GM12878 (cell line): ENCODE data around the gene LDB2. TPM values are rescaled to one million over a fixed set of nuclear protein-coding genes. Genes with fewer than 3 reads are reported as not detected.

ENCODE experiments used
- ATAC-seq: fragments of 200-7000 bp; cut with Tn5 transposase; 3 replicates; pipeline ENCODE4 v1.9.1; 2020; ENCODE audit warnings: mild to moderate bottlenecking, moderate library complexity
- BruUV-seq: library from RNA; stranded (reverse); fragments of 400-500 nt; replicated peaks from 2 replicates; lab custom pipeline; 2021; lab: Mats Ljungman, UMichigan
- CTCF ChIA-PET: fragments of 300-600 bp; sonication (Branson Sonifier 250); formaldehyde crosslinking; extraction: SDS; loops from one replicate; lab custom pipeline; 2021; ENCODE audit warnings: inconsistent platforms; lab: Yijun Ruan, JAX
- POLR2A ChIA-PET: fragments of 350-600 bp; formaldehyde crosslinking; extraction: SDS; loops from one replicate; lab custom pipeline; 2021; ENCODE audit warnings: inconsistent platforms; lab: Charles Lee
- RAD21 ChIA-PET: fragments of 300-600 bp; sonication (Branson Sonifier 250); formaldehyde crosslinking; loops from one replicate; lab custom pipeline; 2023; ENCODE audit warnings: antibody characterized with exemption; ENCODE audit not compliant: unreplicated experiment; lab: Charles Lee
- SMC1A ChIA-PET: fragments of 300-600 bp; sonication (Branson Sonifier 250); formaldehyde crosslinking; loops from one replicate; lab custom pipeline; 2023; ENCODE audit not compliant: unreplicated experiment, uncharacterized antibody; lab: Charles Lee
- DNase-seq: peaks from one replicate; pipeline ENCODE4 v3.0.0-alpha.2; 2011; ENCODE audit warnings: low read depth, low spot score
- FAIRE-seq: peaks from 3 replicates; lab custom pipeline; 2011; peaks lifted over from hg19 to GRCh38; lab: Jason Lieb, UNC
- H2AFZ ChIP-seq: 2 replicates; pipeline ENCODE4 v1.6.0; 2011; ENCODE audit warnings: low read depth, low read length, control low read depth; ENCODE audit not compliant: control insufficient read depth
- H3K27ac ChIP-seq: 2 replicates; pipeline ENCODE4 v1.5.1; 2011; ENCODE audit warnings: control low read depth; ENCODE audit not compliant: control insufficient read depth, insufficient read depth
- H3K27me3 ChIP-seq, 2 experiments: replicated peaks in 1 of 2; 2 replicates each; pipeline versions ENCODE4 v1.6.0 to v1.6.1; 2011; ENCODE audit warnings: low read length in 1 of 2; ENCODE audit not compliant: control insufficient read depth in 2 of 2, insufficient read depth in 2 of 2
- H3K36me3 ChIP-seq, 2 experiments: 2 replicates each; pipeline ENCODE4 v1.5.1; 2011; ENCODE audit warnings: low read length in 1 of 2; ENCODE audit not compliant: control insufficient read depth in 2 of 2, insufficient read depth in 2 of 2
- H3K4me1 ChIP-seq: 2 replicates; pipeline ENCODE4 v1.6.1; 2011; ENCODE audit warnings: mild to moderate bottlenecking, low read length, moderate library complexity, mixed read lengths; ENCODE audit not compliant: control insufficient read depth, insufficient read depth
- H3K4me2 ChIP-seq: 2 replicates; pipeline ENCODE4 v1.6.0; 2011; ENCODE audit warnings: control low read depth; ENCODE audit not compliant: control insufficient read depth, insufficient read depth
- H3K4me3 ChIP-seq: fragments of 200-600 bp; sonication (generic); 2 replicates; pipeline ENCODE4 v1.5.1; 2016
- H3K79me2 ChIP-seq: 2 replicates; pipeline ENCODE4 v1.6.0; 2011; ENCODE audit warnings: low read length; ENCODE audit not compliant: control insufficient read depth, insufficient read depth
- H3K9ac ChIP-seq: 2 replicates; pipeline ENCODE4 v1.8.0; 2011; ENCODE audit warnings: low read length, control low read depth, mixed read lengths; ENCODE audit not compliant: control insufficient read depth, insufficient read depth
- H3K9me3 ChIP-seq: replicated peaks from 3 replicates; pipeline ENCODE4 v1.5.1; 2011; ENCODE audit warnings: mild to moderate bottlenecking, low read length; ENCODE audit not compliant: control insufficient read depth, insufficient read depth
- H4K20me1 ChIP-seq: 2 replicates; pipeline ENCODE4 v1.6.0; 2011; ENCODE audit not compliant: control insufficient read depth, insufficient read depth
- BCLAF1 ChIP-seq: fragments of 450-650 bp; IDR thresholded peaks from 2 replicates; pipeline ENCODE4 v1.6.1; 2017; ENCODE audit warnings: antibody characterized with exemption, mild to moderate bottlenecking, moderate library complexity
- BHLHE40 ChIP-seq, 2 experiments: fragments of 450-650 bp in 1 of 2; IDR thresholded peaks; 2 replicates each; pipeline ENCODE4 v1.6.1; 2011 to 2017; ENCODE audit warnings: low read depth in 2 of 2, borderline replicate concordance in 1 of 2, improper control_type of control experiment in 1 of 2, low read length in 1 of 2, mild to moderate bottlenecking in 1 of 2
- BMI1 ChIP-seq: fragments of 450-650 bp; IDR thresholded peaks from 2 replicates; pipeline ENCODE4 v1.6.1; 2016; ENCODE audit warnings: mild to moderate bottlenecking, moderate library complexity, borderline replicate concordance
- CREB1 ChIP-seq: IDR thresholded peaks from 2 replicates; pipeline ENCODE4 v1.6.1; 2012; ENCODE audit warnings: low read depth, mild to moderate bottlenecking, inconsistent platforms
- NR2C1 ChIP-seq: fragments of 450-650 bp; IDR thresholded peaks from 2 replicates; pipeline ENCODE4 v1.6.1; 2017; ENCODE audit warnings: antibody characterized with exemption, mild to moderate bottlenecking, moderate library complexity
- PBX3 ChIP-seq: IDR thresholded peaks from 2 replicates; pipeline ENCODE4 v1.6.1; 2011; ENCODE audit warnings: mild to moderate bottlenecking, low read depth, low read length, moderate library complexity; ENCODE audit not compliant: insufficient replicate concordance
- RELA ChIP-seq: fragments of 450-650 bp; IDR thresholded peaks from 2 replicates; pipeline ENCODE4 v1.8.0; 2014; ENCODE audit warnings: borderline replicate concordance; ENCODE audit not compliant: partially characterized antibody
- RUNX3 ChIP-seq: IDR thresholded peaks from 2 replicates; pipeline ENCODE4 v1.6.1; 2012; ENCODE audit warnings: low read length, inconsistent platforms
- USF1 ChIP-seq: IDR thresholded peaks from 2 replicates; pipeline ENCODE4 v1.6.1; 2011; ENCODE audit warnings: borderline replicate concordance, low read depth, mild to moderate bottlenecking, moderate library complexity, mixed read lengths, low read length; ENCODE audit not compliant: insufficient read depth; ENCODE audit errors: extremely low read length
- ZBTB40 ChIP-seq: fragments of 450-650 bp; IDR thresholded peaks from 2 replicates; pipeline ENCODE4 v1.6.1; 2016; ENCODE audit warnings: mild to moderate bottlenecking, moderate library complexity, borderline replicate concordance
- WGBS: methylation state at CpG from one replicate; pipeline ENCODE4 v1.1.6; 2016; ENCODE audit warnings: low lambda C conversion rate; ENCODE audit not compliant: insufficient replicate concordance, insufficient coverage; ENCODE audit errors: missing lambda C conversion rate; 5-methylcytosine and 5-hydroxymethylcytosine counted together
- in situ Hi-C: fragments of 300-500 bp; cut with MboI; formaldehyde crosslinking; loops from 9 replicates; pipeline ENCODE4 v1.14.3; 2018; ENCODE audit warnings: mixed read lengths
- intact Hi-C: fragments of 100-400 bp; cut with micrococcal nuclease; formaldehyde crosslinking; loops from one replicate; pipeline ENCODE4 v1.14.2; 2022; ENCODE audit not compliant: unreplicated experiment
- polyA plus RNA-seq, 11 experiments: library from polyadenylated mRNA; depleted of rRNA in 4 of 11; unstranded in 6 of 11; stranded (reverse) in 5 of 11; fragments of >200 nt; fragmentation: Nextera tagmentation in 4 of 11; fragmentation: Illumina TruSeq in 1 of 11; extraction: Ambion mirVana in 4 of 11; extraction: Trizol in 1 of 11; gene quantifications; 1 replicate in 1 of 11; 2 replicates in 10 of 11; pipeline versions ENCODE4 v1.2.1 to v1.2.3, GENCODE V29; 2011 to 2016; ENCODE audit warnings: inconsistent platforms in 2 of 11, missing spikeins in 2 of 11, low read depth in 1 of 11
- total RNA-seq, 4 experiments: library from RNA; depleted of rRNA in 3 of 4; stranded (reverse); fragments of >200 nt in 3 of 4; fragmentation: Illumina TruSeq in 1 of 4; extraction: Trizol in 1 of 4; gene quantifications; 2 replicates each; pipeline versions ENCODE4 v1.2.1 to v1.2.3, GENCODE V29; 2013 to 2021

Gene LDB2
- total and polyA plus RNA-seq, 10 of the 15 experiments (the other 5 are each of a cell fraction or from before 2014, with no cell fraction given) = 0.15 TPM; not detected in 9

GRCh38 chr4:16513876-16514275 is 384.6 kb downstream of the LDB2 start:
- ChIA-PET CTCF (no interaction called here), RAD21 (no interaction called here), POLR2A (no interaction called here), SMC1A (no interaction called here)
- WGBS = 0% methylated on average over 2 of the region's 2 CpGs
- intact Hi-C loops (no loop called here), in situ Hi-C loops (no loop called here)
- Histone ChIP-seq H3K4me2 (no peak overlapping the region), H3K79me2 (no peaks in the 10 kb centered on the region), H3K27ac (no peak overlapping the region), H4K20me1 (no peaks in the 10 kb centered on the region), H3K36me3 (no peaks in the 10 kb centered on the region), H2AFZ (no peak overlapping the region), H3K9me3 (peaks cover 2% of the 10 kb centered on the region; the same call in 1 of the 3 replicates), H3K27me3 (no peaks in the 10 kb centered on the region), H3K9ac (no peak overlapping the region), H3K4me1 (no peaks in the 10 kb centered on the region), H3K4me3 (no peak overlapping the region)
- no TSS peak for BruUV-seq
- TF ChIP-seq RELA (no peak), PBX3 (no peak), NR2C1 (no peak), BMI1 (no peak), ZBTB40 (no peak), BCLAF1 (no peak), RUNX3 (no peak), BHLHE40 (IDR thresholded peaks at IDR 0.05; ENCODE audit: borderline replicate concordance in 1 of 2, low read depth in 2 of 2, low read length in 1 of 2) (no peak), CREB1 (no peak), USF1 (no peak)
- FAIRE-seq (no peak), DNase-seq (no peak), ATAC-seq (no peak)
